ENCODE data around the gene KIAA0930. TPM values are rescaled to one million over a fixed set of nuclear protein-coding genes. Genes with fewer than 3 reads are reported as not detected.

Gene KIAA0930
- total RNA-seq, 2 donors from 2014 or later, result 13.0 to 20.4 TPM

- H3K27me3 ChIP-seq, result no peaks in the 10 kb centered on the region
- no peak overlapping the region for H3K27ac ChIP-seq
- H3K9me3 ChIP-seq, result no peaks in the 10 kb centered on the region
- no peak overlapping the region for H3K4me3 ChIP-seq
- no peak for DNase-seq (ENCODE audit: low spot score)
- H3K36me3 ChIP-seq, result peaks cover 37% of the 10 kb centered on the region
- no peak for TF ChIP-seq CTCF (IDR thresholded peaks at IDR 0.05)
- H3K4me1 ChIP-seq, result no peaks in the 10 kb centered on the region
Measured at GRCh38 chr22:45202333-45203149, 38.2 kb downstream of the KIAA0930 start.

- no peaks in the 10 kb centered on the region for H3K4me1 ChIP-seq
- H3K9me3 ChIP-seq, result no peaks in the 10 kb centered on the region
- no peak overlapping the region for H3K4me3 ChIP-seq
- DNase-seq (ENCODE audit: low spot score), result no peak
- no peak overlapping the region for H3K27ac ChIP-seq
- no peak for TF ChIP-seq CTCF (IDR thresholded peaks at IDR 0.05)
- no peaks in the 10 kb centered on the region for H3K27me3 ChIP-seq
- H3K36me3 ChIP-seq, result peaks cover 44% of the 10 kb centered on the region
Measured at GRCh38 chr22:45201678-45202332, 38.9 kb downstream of the KIAA0930 start.

GRCh38 chr22:45200860-45201511, 39.7 kb downstream of the KIAA0930 start:
- DNase-seq (ENCODE audit: low spot score), result no peak
- no peaks in the 10 kb centered on the region for H3K27me3 ChIP-seq
- no peak overlapping the region for H3K4me3 ChIP-seq
- no peaks in the 10 kb centered on the region for H3K9me3 ChIP-seq
- peaks cover 47% of the 10 kb centered on the region for H3K36me3 ChIP-seq
- H3K4me1 ChIP-seq, result no peaks in the 10 kb centered on the region
- no peak for TF ChIP-seq CTCF (IDR thresholded peaks at IDR 0.05)
- no peak overlapping the region for H3K27ac ChIP-seq

GRCh38 chr22:45200230-45200629, 40.5 kb downstream of the KIAA0930 start:
- peaks cover 47% of the 10 kb centered on the region for H3K36me3 ChIP-seq
- no peak for TF ChIP-seq CTCF (IDR thresholded peaks at IDR 0.05)
- DNase-seq (ENCODE audit: low spot score), result no peak
- H3K27me3 ChIP-seq, result no peaks in the 10 kb centered on the region
- H3K4me3 ChIP-seq, result no peak overlapping the region
- no peaks in the 10 kb centered on the region for H3K4me1 ChIP-seq
- H3K9me3 ChIP-seq, result no peaks in the 10 kb centered on the region
- no peak overlapping the region for H3K27ac ChIP-seq

- Histone ChIP-seq H3K4me3 (no peak overlapping the region), H3K27ac (no peak overlapping the region), H3K4me1 (no peaks in the 10 kb centered on the region), H3K36me3 (peaks cover 47% of the 10 kb centered on the region), H3K27me3 (no peaks in the 10 kb centered on the region), H3K9me3 (no peaks in the 10 kb centered on the region)
- DNase-seq (ENCODE audit: low spot score), result no peak
- no peak for TF ChIP-seq CTCF (IDR thresholded peaks at IDR 0.05)
Measured at GRCh38 chr22:45199723-45200122, 41.0 kb downstream of the KIAA0930 start.

All from right atrium auricular region (tissue), 2 donors.